Measurements from ENCODE around the gene RPL23.

The RPL23 gene

DNA sequence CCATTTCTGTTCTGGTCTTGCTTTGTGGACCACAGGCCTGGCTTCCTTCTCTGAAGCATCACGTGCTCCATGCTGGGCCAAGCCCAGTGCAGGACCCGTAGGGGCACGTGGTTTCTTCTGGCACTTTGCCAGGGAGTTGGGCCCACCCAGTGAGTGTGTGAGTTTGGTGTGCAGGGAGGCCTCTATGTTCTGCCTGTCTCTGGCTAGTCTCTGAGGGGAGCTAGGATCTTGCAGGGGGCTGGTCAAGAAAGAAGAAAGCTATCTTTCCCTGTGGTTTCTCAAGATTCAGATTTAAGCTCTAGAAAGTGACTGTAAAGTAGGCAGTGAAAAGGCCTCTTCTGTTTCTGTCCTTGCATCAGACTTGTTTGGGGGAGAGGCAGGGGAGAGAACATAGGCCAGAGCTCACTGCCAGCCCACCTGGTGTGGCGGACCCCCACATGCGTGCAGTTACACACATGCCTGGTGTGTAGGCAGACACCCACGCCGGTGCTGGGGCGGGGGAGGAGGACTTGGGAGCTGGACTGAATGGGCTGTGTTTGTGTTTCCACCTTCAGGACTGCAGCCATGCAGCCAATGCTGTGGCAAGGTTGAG lies 28.2 kb upstream of the RPL23 start:
- Histone ChIP-seq H3K27me3 (ENCODE audit: insufficient read depth, low read depth, severe bottlenecking) (no peaks in the 10 kb centered on the region), H3K9me3 (ENCODE audit: severe bottlenecking) (no peaks in the 10 kb centered on the region), H3K36me3 (peaks cover 25% of the 10 kb centered on the region), H3K4me3 (ENCODE audit: low read depth, low read length) (no peak overlapping the region), H3K27ac (no peak overlapping the region)
- TF ChIP-seq, protein P1, sequence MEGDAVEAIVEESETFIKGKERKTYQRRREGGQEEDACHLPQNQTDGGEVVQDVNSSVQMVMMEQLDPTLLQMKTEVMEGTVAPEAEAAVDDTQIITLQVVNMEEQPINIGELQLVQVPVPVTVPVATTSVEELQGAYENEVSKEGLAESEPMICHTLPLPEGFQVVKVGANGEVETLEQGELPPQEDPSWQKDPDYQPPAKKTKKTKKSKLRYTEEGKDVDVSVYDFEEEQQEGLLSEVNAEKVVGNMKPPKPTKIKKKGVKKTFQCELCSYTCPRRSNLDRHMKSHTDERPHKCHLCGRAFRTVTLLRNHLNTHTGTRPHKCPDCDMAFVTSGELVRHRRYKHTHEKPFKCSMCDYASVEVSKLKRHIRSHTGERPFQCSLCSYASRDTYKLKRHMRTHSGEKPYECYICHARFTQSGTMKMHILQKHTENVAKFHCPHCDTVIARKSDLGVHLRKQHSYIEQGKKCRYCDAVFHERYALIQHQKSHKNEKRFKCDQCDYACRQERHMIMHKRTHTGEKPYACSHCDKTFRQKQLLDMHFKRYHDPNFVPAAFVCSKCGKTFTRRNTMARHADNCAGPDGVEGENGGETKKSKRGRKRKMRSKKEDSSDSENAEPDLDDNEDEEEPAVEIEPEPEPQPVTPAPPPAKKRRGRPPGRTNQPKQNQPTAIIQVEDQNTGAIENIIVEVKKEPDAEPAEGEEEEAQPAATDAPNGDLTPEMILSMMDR (IDR thresholded peaks at IDR 0.05; ENCODE audit: low read depth, low read length), result no peak
- no peak for DNase-seq

DNA sequence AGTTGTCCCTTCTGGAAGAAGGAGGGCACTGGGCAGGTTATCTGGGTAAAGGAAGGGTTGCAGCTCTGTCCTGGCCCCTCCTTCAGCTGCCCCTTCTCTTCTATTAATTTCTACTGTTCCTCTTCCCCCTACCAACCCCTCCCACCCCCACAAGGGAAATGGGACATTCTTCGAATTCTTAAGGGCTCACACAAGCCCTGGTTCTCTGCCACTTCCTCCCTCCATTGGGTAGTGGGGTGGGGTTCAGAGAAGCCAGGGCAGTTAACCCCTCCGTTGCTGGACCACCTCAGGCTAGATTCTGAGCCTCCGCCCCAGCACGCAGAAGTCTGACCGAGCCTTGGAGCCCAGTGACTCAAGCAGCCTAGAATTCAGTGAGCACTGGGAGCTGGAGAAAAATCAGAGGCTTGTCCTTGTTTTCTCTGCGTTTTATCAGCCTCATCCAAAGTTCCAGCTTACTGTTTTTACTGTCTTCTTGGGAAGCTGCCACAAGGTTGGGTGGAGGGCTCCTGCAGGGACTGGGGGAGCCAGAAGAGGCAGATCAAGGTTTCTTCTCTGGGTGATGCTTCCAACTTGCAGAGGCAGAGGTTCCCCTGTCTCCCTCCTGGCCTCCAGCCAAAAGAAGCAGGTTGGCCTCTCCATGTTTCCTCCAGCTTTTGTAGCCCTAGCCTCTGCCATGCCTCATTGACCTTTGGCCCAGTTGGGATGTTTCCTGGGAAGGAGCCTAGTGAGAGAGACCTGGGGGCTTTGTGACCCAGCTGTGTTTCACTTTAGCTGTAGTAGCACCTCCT lies 26.6 kb upstream of the RPL23 start:
- peaks cover 24% of the 10 kb centered on the region for H3K36me3 ChIP-seq
- no peak overlapping the region for H3K27ac ChIP-seq
- TF ChIP-seq, protein P1 (IDR thresholded peaks at IDR 0.05; ENCODE audit: low read depth, low read length), result no peak
- no peak overlapping the region for H3K4me3 ChIP-seq (ENCODE audit: low read depth, low read length)
- DNase-seq, result no peak
- no peaks in the 10 kb centered on the region for H3K27me3 ChIP-seq (ENCODE audit: insufficient read depth, low read depth, severe bottlenecking)
- H3K9me3 ChIP-seq (ENCODE audit: severe bottlenecking), result no peaks in the 10 kb centered on the region

DNA sequence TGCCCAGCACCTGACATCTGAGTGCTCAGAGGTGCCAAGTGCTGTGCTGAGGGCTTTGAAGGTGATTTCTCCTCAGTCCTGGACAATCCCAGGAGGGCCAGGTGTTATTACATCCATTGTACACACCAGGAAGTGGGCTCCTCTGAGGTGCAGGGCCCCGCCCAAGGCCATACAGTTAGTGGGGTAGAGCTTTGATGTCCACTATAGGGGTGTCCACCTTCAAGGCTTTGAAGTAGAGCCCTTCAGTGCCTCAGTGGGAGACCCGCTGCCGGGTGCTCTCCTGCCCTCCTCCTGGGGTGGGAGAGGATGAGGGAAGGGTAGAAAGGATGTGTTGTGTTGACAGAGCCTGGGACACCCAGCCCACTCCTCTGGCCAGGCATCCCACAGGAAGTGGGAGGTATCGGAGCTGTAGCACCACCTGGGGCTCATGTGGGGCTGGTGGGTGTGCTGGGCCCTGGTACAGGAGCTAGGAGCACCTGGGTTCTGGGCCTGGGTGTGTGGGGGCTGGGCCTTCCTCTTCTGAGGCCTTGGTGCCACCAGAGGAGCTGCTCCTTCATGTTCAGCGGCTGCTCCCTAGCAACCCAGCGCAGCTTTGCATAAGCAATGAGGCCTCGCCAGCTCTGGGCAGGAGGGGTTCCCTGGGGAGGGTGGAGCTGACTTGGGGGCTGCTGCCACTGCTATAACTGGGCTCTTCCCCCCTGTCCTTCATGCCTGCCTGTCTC lies 23.8 kb upstream of the RPL23 start:
- Histone ChIP-seq H3K4me3 (ENCODE audit: low read depth, low read length) (no peak overlapping the region), H3K27me3 (ENCODE audit: insufficient read depth, low read depth, severe bottlenecking) (no peaks in the 10 kb centered on the region), H3K9me3 (ENCODE audit: severe bottlenecking) (no peaks in the 10 kb centered on the region), H3K36me3 (peaks cover 21% of the 10 kb centered on the region), H3K27ac (no peak overlapping the region)
- no peak for DNase-seq
- TF ChIP-seq, protein P1 (IDR thresholded peaks at IDR 0.05; ENCODE audit: low read depth, low read length), result no peak

DNA sequence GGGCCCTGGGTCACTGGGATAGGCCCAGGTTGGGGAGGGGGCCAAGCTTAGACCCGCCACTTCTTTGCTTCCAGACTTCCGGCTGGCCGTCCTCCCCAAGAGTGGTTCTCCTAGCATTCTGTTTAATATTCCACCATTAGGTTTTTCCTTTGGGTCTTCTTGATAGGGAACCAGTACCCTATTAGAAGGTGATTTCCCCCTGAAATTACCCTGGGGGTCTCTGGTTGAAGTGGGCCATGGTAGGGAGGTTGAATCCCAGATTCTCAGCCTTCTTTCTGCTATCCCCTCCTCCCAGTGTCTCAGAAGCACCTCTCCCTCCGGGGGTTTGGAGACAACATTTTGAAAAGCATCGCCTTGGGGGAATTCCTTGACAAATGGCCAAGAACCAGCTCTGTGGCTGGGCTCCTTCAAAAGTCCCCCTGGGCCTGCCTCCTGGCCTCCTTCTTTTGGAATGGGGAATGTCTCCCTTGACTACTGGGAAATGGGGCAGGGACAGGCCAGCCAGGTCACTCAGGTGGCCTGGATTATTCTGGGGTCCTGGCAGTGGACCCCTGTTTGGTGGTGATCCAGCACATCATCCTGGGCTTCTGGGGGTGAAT lies 22.1 kb upstream of the RPL23 start:
- no peak overlapping the region for H3K27ac ChIP-seq
- no peaks in the 10 kb centered on the region for H3K27me3 ChIP-seq (ENCODE audit: insufficient read depth, low read depth, severe bottlenecking)
- H3K4me3 ChIP-seq (ENCODE audit: low read depth, low read length), result no peak overlapping the region

More for the DNA sequence above, 22.1 kb upstream of the RPL23 start:
- H3K9me3 ChIP-seq (ENCODE audit: severe bottlenecking), result no peaks in the 10 kb centered on the region
- TF ChIP-seq, protein P1 (IDR thresholded peaks at IDR 0.05; ENCODE audit: low read depth, low read length), result no peak
- no peak for DNase-seq
- H3K36me3 ChIP-seq, result peaks cover 10% of the 10 kb centered on the region
